HepG2 (cell line): ENCODE results near the gene PCDHA12. TPM values are rescaled to one million over a fixed set of nuclear protein-coding genes. Genes with fewer than 3 reads are reported as not detected.

ENCODE experiments used
- ATAC-seq: fragments of 200-7000 bp; cut with Tn5 transposase; 3 replicates; pipeline ENCODE4 v1.9.1; 2020; ENCODE audit warnings: mild to moderate bottlenecking, moderate library complexity
- BruUV-seq: library from RNA; stranded (reverse); fragments of 400-500 nt; replicated peaks from 2 replicates; lab custom pipeline; 2021; lab: Mats Ljungman, UMichigan
- CTCF ChIA-PET: fragments of 300-600 bp; formaldehyde crosslinking; extraction: SDS; loops from one replicate; lab custom pipeline; 2021; ENCODE audit warnings: low total read pairs, inconsistent platforms, low intra/inter-chr PET ratio; lab: Yijun Ruan, JAX
- POLR2A ChIA-PET: fragments of 350-600 bp; sonication (Branson Sonifier 250); formaldehyde crosslinking; loops from one replicate; lab custom pipeline; 2020; ENCODE audit warnings: antibody characterized with exemption, inconsistent platforms; lab: Yijun Ruan, JAX
- DNase-seq: peaks from one replicate; pipeline ENCODE4 v3.0.0-alpha.2; 2015; ENCODE audit warnings: low spot score
- FAIRE-seq: peaks from 3 replicates; lab custom pipeline; 2011; peaks lifted over from hg19 to GRCh38; lab: Jason Lieb, UNC
- H2AFZ ChIP-seq: one replicate; pipeline ENCODE4 v1.6.1; 2011; ENCODE audit warnings: low read length, inconsistent platforms
- H3K27ac ChIP-seq: fragments of 300-600 bp; 3 replicates; pipeline ENCODE4 v1.8.0; 2011; ENCODE audit warnings: mixed run types, mild to moderate bottlenecking, mixed read lengths, low read length, inconsistent platforms; ENCODE audit not compliant: insufficient read depth; ENCODE audit errors: extremely low read length
- H3K27me3 ChIP-seq, 2 experiments: fragments of 200-600 bp in 1 of 2; 2 replicates in 1 of 2; 3 replicates in 1 of 2; pipeline versions ENCODE4 v1.6.0 to v1.8.0; 2011; ENCODE audit warnings: low read length in 2 of 2, mild to moderate bottlenecking in 2 of 2, moderate library complexity in 2 of 2, inconsistent platforms in 1 of 2; ENCODE audit not compliant: insufficient read depth in 2 of 2, control insufficient read depth in 1 of 2
- H3K36me3 ChIP-seq, 2 experiments: fragments of 200-600 bp in 1 of 2; replicated peaks in 1 of 2; 2 replicates in 1 of 2; 3 replicates in 1 of 2; pipeline versions ENCODE4 v1.5.1 to v1.8.0; 2011; ENCODE audit warnings: low read length in 2 of 2, inconsistent platforms in 1 of 2; ENCODE audit not compliant: insufficient read depth in 2 of 2, control insufficient read depth in 1 of 2
- H3K4me1 ChIP-seq: 2 replicates; pipeline ENCODE4 v1.5.1; 2012; ENCODE audit warnings: low read length, inconsistent platforms; ENCODE audit not compliant: insufficient read depth
- H3K4me2 ChIP-seq: 2 replicates; pipeline ENCODE4 v1.6.0; 2011; ENCODE audit warnings: low read depth, low read length, inconsistent platforms
- H3K4me3 ChIP-seq, 3 experiments: fragments of 200-600 bp in 1 of 3; sonication (generic), shearing (Covaris generic) in 1 of 3; replicated peaks in 1 of 3; 2 replicates each; pipeline ENCODE4 v1.5.1; 2011 to 2016; ENCODE audit warnings: low read length in 3 of 3, inconsistent platforms in 2 of 3, low read depth in 2 of 3, mild to moderate bottlenecking in 2 of 3, control low read depth in 1 of 3, mixed read lengths in 1 of 3; ENCODE audit not compliant: insufficient read depth in 1 of 3
- H3K79me2 ChIP-seq: one replicate; pipeline ENCODE4 v1.6.1; 2011; ENCODE audit warnings: low read length, inconsistent platforms; ENCODE audit not compliant: insufficient read depth
- H3K9ac ChIP-seq: 2 replicates; pipeline ENCODE4 v1.6.0; 2011; ENCODE audit warnings: mild to moderate bottlenecking, low read depth, low read length, inconsistent platforms; ENCODE audit not compliant: insufficient read depth
- H3K9me3 ChIP-seq: 2 replicates; pipeline ENCODE4 v1.5.1; 2012; ENCODE audit warnings: mild to moderate bottlenecking, low read length
- H4K20me1 ChIP-seq: 2 replicates; pipeline ENCODE4 v1.6.0; 2011; ENCODE audit warnings: inconsistent platforms, mild to moderate bottlenecking, low read length, moderate library complexity; ENCODE audit not compliant: insufficient read depth
- DBP ChIP-seq: sonication (generic); formaldehyde crosslinking; IDR thresholded peaks from 2 replicates; pipeline ENCODE4 v1.4.0; 2020; ENCODE audit warnings: missing genetic modification reagents; ENCODE audit errors: not compliant biosample characterization
- FOXA3 ChIP-seq: IDR thresholded peaks from 2 replicates; pipeline ENCODE4 v1.6.1; 2016; ENCODE audit warnings: missing genetic modification reagents, missing compliant biosample characterization
- FOXP1 ChIP-seq, 2 experiments: fragments of 450-650 bp in 1 of 2; IDR thresholded peaks; 2 replicates each; pipeline ENCODE4 v1.6.1; 2017 to 2018; ENCODE audit warnings: antibody characterized with exemption in 1 of 2
- SCMH1 ChIP-seq: sonication (generic); formaldehyde crosslinking; IDR thresholded peaks from 2 replicates; pipeline ENCODE4 v1.9.0; 2021; ENCODE audit warnings: missing genetic modification reagents, mild to moderate bottlenecking, borderline replicate concordance
- SMAD9 ChIP-seq: sonication (generic); formaldehyde crosslinking; IDR thresholded peaks from 2 replicates; pipeline ENCODE4 v1.5.1; 2020; ENCODE audit warnings: mild to moderate bottlenecking, missing genetic modification reagents
- TRAFD1 ChIP-seq: sonication (generic); formaldehyde crosslinking; IDR thresholded peaks from 2 replicates; pipeline ENCODE4 v1.5.1; 2020; ENCODE audit warnings: missing genetic modification reagents, mild to moderate bottlenecking, borderline replicate concordance
- WIZ ChIP-seq: sonication (generic); formaldehyde crosslinking; IDR thresholded peaks from 2 replicates; pipeline ENCODE4 v1.5.1; 2020; ENCODE audit warnings: mild to moderate bottlenecking, missing genetic modification reagents
- ZNF552 ChIP-seq: sonication (generic); formaldehyde crosslinking; IDR thresholded peaks from 2 replicates; pipeline ENCODE4 v1.9.0; 2022; ENCODE audit warnings: missing genetic modification reagents, mild to moderate bottlenecking, borderline replicate concordance
- WGBS: methylation state at CpG from one replicate; pipeline ENCODE4 v1.1.6; 2017; ENCODE audit warnings: low lambda C conversion rate; 5-methylcytosine and 5-hydroxymethylcytosine counted together
- in situ Hi-C: cut with HindIII; loops from 2 replicates; pipeline ENCODE4 v1.10.0; 2017; ENCODE audit warnings: low pct_unique_long_range_greater_than_20kb; ENCODE audit not compliant: extremely low pct_ligation_motif_present
- intact Hi-C: fragments of 100-400 bp; cut with micrococcal nuclease; formaldehyde crosslinking; loops from one replicate; pipeline ENCODE4 v1.10.0; 2022; ENCODE audit not compliant: unreplicated experiment
- polyA plus RNA-seq, 8 experiments: library from polyadenylated mRNA; depleted of rRNA in 3 of 8; stranded (reverse) in 7 of 8; unstranded in 1 of 8; fragments of >200 nt; fragmentation: Illumina TruSeq in 4 of 8; extraction: Trizol in 4 of 8; gene quantifications; 2 replicates each; pipeline versions ENCODE4 v1.2.1 to v1.2.3, GENCODE V29; 2011 to 2016; ENCODE audit warnings: low read depth in 4 of 8, missing spikeins in 1 of 8, mixed read lengths in 1 of 8; ENCODE audit not compliant: insufficient read depth in 1 of 8
- total RNA-seq, 5 experiments: library from RNA; depleted of rRNA; stranded (reverse); fragments of >200 nt; fragmentation: Illumina TruSeq; extraction: Trizol; gene quantifications; 2 replicates each; pipeline ENCODE4 v1.2.3, GENCODE V29; 2016; ENCODE audit warnings: low read depth in 1 of 5

Gene PCDHA12
- total and polyA plus RNA-seq, 2 of the 13 experiments (the other 11 are each of a cell fraction or from before 2014, with no cell fraction given): not detected

DNA sequence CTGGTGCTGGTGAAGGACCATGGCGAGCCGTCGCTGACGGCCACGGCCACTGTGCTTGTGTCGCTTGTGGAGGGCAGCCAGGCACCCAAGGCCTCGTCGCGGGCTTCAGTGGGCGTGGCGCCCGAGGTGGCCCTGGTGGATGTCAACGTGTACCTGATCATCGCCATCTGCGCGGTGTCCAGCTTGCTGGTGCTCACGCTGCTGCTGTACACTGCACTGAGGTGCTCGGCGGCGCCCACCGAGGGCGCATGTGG is 17.2 kb upstream of the PCDHA12 start:
- WGBS: 78% methylated on average over 15 of the region's 22 CpGs
- no peak for FAIRE-seq

More for the DNA sequence above, 17.2 kb upstream of the PCDHA12 start:
- Histone ChIP-seq H3K4me2 (no peak overlapping the region), H3K36me3 (no peaks in the 10 kb centered on the region), H3K4me1 (no peaks in the 10 kb centered on the region), H4K20me1 (no peaks in the 10 kb centered on the region), H3K79me2 (no peaks in the 10 kb centered on the region), H2AFZ (no peak overlapping the region), H3K9me3 (no peaks in the 10 kb centered on the region), H3K4me3 (no peak overlapping the region), H3K9ac (no peak overlapping the region), H3K27ac (no peak overlapping the region), H3K27me3 (no peaks in the 10 kb centered on the region)
- DNase-seq (no peak), ATAC-seq (no peak)
- no TSS peak for BruUV-seq
- in situ Hi-C loops (no loop called here), intact Hi-C loops (no loop called here)
- TF ChIP-seq SMAD9 (CRISPR knock-in tag) (no peak), ZNF552 (CRISPR knock-in tag) (no peak), WIZ (no peak), DBP (CRISPR knock-in tag) (no peak), FOXP1 (IDR thresholded peaks at IDR 0.05) (no peak), FOXP1 (CRISPR knock-in tag; IDR thresholded peaks at IDR 0.05) (no peak), SCMH1 (CRISPR knock-in tag) (no peak), TRAFD1 (CRISPR knock-in tag) (no peak), FOXA3 (CRISPR knock-in tag) (no peak)
- CTCF ChIA-PET: no interaction called here
- POLR2A ChIA-PET: no interaction called here
